ENCODE data around the gene SEC24A. TPM values are rescaled to one million over a fixed set of nuclear protein-coding genes. Genes with fewer than 3 reads are reported as not detected.
"Not testable (repeated sequence)": the region's sequence is repeated elsewhere in the genome, so short reads cannot be mapped to it uniquely, and the experiment has no call there.

SEC24A gene
- polyA plus RNA-seq, 12 donors = 16.5 to 28.9 (median 21.4) TPM; not detected in 1

- DNase-seq = no peak
Observed at GRCh38 chr5:134647750-134648424, 698 bp upstream of the SEC24A start.

GRCh38 chr5:134649163-134649835, 714 bp downstream of the SEC24A start:
- DNase-seq = peak; percentile 18

- not testable (repeated sequence) for DNase-seq
Observed at GRCh38 chr5:134650660-134651059, 2.1 kb downstream of the SEC24A start.

GRCh38 chr5:134651531-134651930, 2.9 kb downstream of the SEC24A start:
- no peak for DNase-seq

- DNase-seq = no peak
Observed at GRCh38 chr5:134656690-134657089, 8.1 kb downstream of the SEC24A start.

- no peak for DNase-seq
Observed at GRCh38 chr5:134659456-134659855, 10.9 kb downstream of the SEC24A start.

- no peak for DNase-seq
Observed at GRCh38 chr5:134659922-134660321, 11.3 kb downstream of the SEC24A start.

GRCh38 chr5:134662971-134663370, 14.4 kb downstream of the SEC24A start:
- no peak for DNase-seq

GRCh38 chr5:134664448-134664847, 15.9 kb downstream of the SEC24A start:
- DNase-seq = no peak

- not testable (repeated sequence) for DNase-seq
Observed at GRCh38 chr5:134673546-134673945, 25.0 kb downstream of the SEC24A start.

GRCh38 chr5:134677357-134677756, 28.8 kb downstream of the SEC24A start:
- not testable (repeated sequence) for DNase-seq

- DNase-seq = not testable (repeated sequence)
Observed at GRCh38 chr5:134690144-134690543, 41.6 kb downstream of the SEC24A start.

- DNase-seq = no peak
Observed at GRCh38 chr5:134692722-134693121, 44.1 kb downstream of the SEC24A start.

GRCh38 chr5:134708301-134708700, 59.7 kb downstream of the SEC24A start:
- DNase-seq = no peak

GRCh38 chr5:134714120-134714519, 65.5 kb downstream of the SEC24A start:
- no peak for DNase-seq

- DNase-seq = no peak
Observed at GRCh38 chr5:134714541-134714940, 66.0 kb downstream of the SEC24A start.

- not testable (repeated sequence) for DNase-seq
Observed at GRCh38 chr5:134715466-134715865, 66.9 kb downstream of the SEC24A start.

GRCh38 chr5:134724872-134725271, 76.3 kb downstream of the SEC24A start:
- DNase-seq = no peak

GRCh38 chr5:134732819-134733218, 84.2 kb downstream of the SEC24A start:
- no peak for DNase-seq

- DNase-seq = no peak
Observed at GRCh38 chr5:134735243-134735642, 86.7 kb downstream of the SEC24A start.

GRCh38 chr5:134736173-134736812, 87.7 kb downstream of the SEC24A start:
- no peak for DNase-seq

GRCh38 chr5:134738133-134738962, 89.8 kb downstream of the SEC24A start, which contains the start of gene CAMLG:
TSS of gene CAMLG (plus strand) at chr5:134738548. CDS start at chr5:134738621, 73 bp downstream.
- peak; percentile 99 for DNase-seq
